DLD1 (cell line): Measurements from ENCODE around the gene XYLT1.

Source experiments
- in situ Hi-C: cut with HindIII; loops from 2 replicates; pipeline ENCODE4 v1.10.0; 2017; ENCODE audit warnings: low sequenced_read_pairs

The XYLT1 gene

DNA sequence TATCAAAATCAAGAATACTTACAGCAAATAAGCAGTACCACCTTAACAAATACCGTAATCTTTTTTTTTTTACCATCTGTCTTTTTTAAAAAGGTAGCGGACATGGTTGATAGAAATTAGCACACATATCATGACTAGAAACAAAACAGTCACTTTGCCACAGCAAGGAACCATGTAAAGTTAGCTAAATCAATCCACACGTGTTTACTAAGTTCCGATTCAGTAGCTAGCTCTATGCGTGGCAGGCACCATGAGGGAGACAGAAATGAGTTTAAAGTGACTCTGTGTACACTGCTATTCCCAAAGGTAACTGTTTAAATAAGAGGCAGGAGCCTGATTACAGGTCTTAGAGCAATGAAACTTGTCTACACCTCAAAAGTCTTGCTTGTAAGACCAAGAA lies 108.6 kb downstream of the XYLT1 start:
- in situ Hi-C loops = no loop called here

DNA sequence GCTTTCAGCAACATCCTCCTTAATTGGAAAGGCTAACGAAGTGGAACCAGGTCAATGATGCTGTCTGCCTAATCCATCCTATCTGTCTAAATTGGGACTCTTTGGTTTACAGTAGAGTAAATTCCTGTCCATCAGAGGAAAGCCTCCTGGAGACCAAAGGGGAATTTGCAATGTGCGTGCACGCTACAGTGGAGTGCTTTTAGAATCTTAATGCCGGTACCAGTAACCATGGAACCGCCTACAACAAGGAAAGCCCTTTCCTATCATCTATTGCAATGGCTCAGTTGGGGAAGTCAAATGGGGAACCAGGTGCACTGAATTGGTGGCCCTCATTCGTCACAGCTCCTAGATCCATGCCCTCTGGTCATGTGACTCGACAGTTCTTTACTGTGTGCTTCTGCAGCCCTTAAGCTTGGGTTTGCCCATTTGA lies 110.1 kb downstream of the XYLT1 start:
- in situ Hi-C loops = no loop called here

DNA sequence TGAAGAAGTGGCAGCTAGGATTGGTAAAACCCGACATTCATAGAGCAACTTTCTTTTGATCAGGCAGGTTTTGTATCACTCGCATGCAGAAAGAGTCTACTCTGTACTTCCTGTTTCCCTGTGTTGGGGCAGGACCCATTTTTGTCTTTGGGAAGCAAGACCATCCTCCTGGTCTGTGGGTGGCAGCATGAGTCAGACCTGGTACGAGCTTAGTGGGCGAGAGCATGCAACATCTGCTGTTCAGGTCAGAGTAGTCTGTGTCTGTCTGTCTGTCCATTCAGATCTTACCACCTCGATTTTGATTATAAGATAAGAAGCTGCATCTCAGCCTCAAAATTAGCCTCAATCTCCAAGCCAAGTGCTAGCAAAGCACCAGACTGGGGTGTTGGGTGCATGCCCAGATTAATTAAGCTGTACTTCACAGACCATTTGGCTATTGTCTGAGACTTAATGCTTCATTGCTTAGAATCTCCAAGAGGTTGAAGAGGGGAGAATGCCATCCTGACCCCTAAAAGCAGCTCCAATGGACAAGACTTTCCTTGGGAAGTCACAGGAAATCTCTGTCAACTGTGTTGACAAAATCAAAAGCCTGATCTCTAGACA lies 110.9 kb downstream of the XYLT1 start:
- in situ Hi-C loops = no loop called here

DNA sequence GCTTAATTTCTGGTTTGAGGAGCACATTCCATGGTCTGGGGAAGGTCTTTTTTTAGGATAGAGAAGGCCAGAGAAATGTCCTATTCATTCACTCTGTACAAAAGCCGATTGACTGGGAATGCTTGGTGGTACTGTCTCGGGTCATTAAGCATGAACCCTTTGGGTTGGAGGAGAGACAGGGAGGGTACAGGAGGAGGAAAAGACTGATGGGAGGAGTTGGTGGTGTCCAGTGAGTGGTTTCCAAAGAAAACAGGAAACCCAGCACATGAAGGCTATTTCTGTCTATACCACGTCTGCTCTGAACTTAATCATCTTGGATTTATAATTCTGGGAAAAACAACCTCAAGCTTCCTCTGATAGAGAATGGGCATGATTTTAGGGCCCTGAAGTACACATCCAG lies 111.9 kb downstream of the XYLT1 start:
- in situ Hi-C loops = no loop called here

DNA sequence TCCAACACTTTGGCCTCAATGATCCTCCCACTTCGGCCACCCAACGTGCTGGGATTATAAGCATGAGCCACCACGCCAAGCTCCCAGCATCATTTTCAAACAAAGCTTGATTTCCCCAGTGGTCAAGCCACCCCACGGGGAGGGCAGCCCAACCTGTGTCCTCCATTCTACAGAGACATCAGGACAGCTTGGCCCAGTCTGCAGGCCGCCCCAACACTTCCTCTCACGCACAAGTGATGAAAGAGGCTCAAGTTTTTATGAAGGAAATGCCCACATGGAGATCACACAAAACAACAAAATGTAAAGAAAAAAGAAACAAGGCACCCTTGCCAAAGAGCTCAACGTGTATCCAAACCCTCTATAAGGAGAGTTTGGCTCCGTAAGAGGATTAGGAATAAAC lies 112.4 kb downstream of the XYLT1 start:
- in situ Hi-C loops = no loop called here

DNA sequence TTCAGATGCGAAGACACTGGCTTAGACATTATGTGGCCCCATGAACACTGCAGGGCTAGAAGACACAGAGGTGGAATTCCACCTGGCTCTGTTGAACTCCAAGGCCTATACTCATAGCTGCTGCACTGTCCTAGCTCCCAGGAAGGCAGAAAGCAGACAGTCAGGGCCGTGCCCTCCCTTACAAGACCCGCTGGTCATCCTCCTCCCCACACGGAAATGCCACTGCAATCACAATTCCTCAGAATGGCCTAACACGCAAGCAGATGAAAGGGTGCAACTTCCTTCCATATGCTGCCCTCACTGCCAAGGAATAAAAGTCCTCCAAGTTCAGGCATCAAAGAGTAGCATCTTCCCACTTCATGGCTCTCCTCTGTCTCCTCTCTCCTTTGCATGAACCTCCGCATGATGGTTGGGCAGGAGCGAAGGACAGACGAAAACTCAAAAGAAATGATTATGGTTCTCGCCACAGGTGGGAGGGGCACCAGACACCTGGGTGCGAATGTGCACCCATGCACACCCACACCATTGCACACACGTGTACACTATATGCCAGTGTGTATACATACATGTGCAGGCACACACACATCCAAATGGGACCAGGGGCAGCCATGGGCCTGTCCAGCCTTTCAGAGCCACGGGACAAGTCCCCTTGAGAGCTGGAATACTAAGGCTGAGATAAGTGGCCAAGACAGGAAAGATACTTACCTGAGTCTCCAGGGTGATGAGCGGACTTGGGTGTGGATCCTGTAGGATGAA lies 113.3 kb downstream of the XYLT1 start:
- in situ Hi-C loops = no loop called here

DNA sequence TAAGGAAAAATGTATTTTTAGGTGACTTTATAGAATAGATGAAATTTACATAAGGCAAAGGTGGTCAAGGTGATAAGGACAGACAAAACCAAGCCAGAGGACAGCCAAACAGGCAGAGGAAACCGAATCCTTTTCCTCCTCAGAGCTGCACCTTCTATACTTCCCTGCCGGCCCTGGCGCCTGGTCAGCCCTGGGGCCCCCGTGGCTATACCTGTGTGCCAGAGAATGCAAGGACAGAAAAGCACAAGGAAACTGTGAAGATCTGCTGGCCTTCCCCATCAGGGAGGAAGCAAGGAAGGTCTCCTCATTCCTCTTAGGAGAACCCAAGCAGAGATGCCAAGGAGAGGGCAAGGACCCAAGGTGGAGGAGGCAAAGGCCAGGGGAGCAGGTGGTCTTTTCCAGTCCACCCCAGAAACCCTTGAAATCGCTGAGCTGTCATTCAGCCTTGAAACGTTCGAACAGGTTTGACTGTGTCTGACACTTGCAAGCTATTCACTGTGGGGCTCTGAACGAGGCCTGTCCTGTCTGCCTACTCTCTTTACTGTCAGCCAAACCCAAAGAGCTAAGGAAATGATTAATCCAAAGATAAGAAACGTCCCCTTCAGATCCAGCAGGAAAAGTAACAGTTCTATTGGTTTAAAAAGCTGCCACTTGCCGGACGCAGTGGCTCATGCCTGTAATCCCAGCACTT lies 114.4 kb downstream of the XYLT1 start:
- in situ Hi-C loops = no loop called here

DNA sequence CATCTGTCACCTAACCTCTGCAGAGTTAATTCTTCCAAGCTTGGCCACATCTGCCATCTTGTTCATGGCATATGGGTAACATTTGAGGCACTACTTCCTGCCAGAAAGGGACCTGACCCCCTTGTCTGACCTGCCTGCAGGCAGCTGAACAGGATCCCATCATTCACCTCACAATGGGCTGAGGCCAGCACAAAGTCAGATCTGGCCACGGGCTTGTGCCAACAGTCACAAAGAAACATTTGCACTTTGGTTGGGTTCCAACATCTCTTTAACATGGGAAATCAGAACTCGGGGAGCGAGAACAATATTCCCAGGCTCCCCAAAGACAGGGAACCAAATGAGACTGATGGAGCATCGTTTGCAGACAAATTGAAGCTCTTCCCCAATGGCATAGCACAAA lies 116.1 kb downstream of the XYLT1 start:
- in situ Hi-C loops = no loop called here

DNA sequence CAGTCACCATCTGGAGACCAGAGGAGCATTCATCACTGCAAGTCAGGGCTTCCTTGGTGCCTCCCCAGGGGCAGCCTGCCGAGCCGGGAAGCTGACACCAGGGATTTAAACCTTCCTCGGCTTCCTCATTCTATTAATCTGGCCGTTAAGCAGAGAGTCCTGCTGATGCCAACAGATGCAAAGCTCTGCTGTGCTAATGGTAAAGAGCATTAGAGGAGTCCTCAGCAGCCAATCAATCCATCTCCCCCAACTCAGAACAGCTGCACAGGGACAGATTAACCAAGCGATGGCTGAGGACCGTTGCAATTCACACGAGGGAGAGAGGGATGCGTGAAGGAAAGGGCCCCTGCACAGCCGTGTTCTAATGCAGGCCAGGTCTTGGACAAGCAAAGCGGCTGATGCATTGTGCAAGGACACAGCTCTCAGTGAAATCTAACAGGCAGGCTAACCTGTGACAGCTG lies 116.6 kb downstream of the XYLT1 start:
- in situ Hi-C loops = no loop called here

DNA sequence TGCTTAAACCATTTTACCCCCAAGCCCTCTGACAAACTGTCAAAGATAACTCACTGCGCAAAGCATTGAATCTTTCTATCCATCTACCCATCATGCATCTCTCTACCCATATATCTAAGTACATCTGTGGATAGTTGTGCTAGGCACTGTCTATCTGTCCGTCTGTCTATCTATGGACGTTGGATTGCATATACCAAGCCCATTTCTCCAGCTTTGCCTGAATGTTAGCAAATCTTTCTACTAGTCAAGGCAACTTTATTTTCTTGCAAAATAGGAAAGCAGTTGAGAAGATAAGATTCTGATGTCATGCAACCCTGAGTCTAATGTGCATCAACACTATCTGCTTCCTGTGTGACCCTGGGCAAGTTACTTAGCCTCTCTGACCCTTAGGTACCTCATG lies 117.2 kb downstream of the XYLT1 start:
- in situ Hi-C loops = no loop called here

DNA sequence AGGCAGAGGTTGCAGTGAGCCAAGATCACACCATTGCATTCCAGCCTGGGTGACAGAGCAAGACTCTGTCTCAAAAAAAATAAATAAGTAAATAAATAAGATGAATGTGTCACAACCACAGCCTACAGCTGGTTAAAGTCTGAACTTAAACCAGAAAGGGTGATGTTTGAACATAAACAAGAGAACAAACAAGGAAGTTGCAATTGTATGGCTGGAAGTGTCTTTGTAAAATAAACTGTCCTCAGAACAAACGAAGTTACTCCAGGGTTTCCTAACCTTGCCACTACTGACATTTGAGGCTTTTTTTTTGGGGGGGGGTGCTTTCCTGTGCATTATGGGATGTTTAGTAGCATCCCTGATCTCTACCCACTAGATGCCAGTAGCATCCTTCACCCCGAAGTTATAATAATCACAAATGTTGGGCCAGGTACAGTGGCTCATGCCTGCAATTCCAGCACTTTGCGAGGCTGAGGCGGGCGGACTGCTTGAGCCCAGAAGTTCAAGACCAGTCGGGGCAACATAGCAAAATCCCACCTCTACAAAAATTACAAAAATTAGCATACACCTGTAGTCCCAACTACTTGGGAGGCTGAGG lies 119.2 kb downstream of the XYLT1 start:
- in situ Hi-C loops = no loop called here

DNA sequence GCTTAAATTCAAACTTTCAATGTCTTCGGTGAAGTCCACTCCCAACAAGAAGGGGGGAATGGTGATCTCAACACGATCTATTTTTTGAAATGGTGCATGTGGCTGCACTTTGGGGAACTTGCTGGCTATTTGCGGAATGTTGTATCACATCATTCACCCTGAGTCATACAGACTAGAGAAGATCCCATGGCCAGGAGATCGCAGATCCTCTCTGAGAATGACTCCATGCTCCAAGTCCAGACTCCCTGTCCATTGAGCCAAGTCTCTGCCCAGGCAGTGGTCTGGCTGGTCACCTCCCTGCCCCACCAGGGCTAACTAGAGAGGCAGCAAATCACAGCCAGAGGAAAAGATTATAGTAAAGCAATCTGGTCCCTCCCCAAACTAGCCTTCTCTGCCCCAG lies 120.6 kb downstream of the XYLT1 start:
- in situ Hi-C loops = no loop called here

DNA sequence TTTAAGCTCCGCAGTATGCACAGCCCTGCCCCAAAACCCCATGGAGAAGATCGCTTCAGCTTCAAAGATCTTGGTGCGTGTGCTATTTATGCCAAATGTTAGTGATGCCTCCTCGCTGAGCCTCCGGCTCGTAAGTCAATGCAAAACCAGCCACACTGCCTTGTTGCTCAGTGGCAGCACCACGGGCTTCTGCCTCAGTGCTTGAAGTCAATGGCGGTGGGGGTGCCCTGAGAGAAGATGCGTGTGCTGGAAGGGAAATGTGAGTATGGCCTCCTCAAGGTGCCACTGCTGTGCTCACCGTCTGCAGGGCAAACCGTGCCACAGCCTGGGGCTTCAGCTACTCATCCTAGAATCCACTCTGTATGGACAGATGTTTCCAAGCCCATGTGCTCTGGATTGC lies 121.9 kb downstream of the XYLT1 start:
- in situ Hi-C loops = no loop called here

DNA sequence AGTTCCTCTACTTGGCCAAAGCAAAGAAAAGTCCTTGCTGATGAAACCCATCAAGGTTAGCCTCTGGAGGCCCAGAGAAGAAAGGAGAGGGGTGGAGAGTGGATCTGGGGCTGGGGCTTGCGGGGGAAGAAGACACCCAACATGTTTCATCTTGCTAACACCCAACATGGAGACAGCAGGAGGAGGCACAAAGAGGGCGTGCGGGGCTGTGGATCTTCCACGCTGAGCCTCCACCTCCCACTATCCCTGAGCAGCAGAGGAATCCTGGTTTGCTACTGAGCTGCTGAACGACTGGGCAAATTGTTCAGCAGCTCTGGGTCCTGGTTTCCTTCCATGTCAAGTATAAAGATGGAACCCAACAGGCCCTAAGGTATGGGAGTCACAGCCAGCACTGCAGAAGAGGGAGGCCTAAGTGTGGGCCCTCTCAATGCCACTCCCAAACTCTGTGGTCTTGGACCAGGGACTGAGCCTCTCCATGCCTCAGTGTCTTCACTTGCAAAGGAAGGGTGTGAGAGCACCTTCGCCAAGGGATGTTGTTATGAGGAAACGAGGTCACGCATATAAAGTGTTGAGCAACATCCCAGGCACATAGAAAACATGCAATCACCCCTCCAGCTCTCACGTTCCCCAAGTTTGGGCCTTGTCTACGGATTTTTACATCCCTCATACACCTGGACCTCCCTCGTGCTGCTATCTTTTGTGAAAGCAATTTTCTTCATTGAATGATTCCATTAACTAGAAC lies 122.5 kb downstream of the XYLT1 start:
- in situ Hi-C loops = no loop called here

DNA sequence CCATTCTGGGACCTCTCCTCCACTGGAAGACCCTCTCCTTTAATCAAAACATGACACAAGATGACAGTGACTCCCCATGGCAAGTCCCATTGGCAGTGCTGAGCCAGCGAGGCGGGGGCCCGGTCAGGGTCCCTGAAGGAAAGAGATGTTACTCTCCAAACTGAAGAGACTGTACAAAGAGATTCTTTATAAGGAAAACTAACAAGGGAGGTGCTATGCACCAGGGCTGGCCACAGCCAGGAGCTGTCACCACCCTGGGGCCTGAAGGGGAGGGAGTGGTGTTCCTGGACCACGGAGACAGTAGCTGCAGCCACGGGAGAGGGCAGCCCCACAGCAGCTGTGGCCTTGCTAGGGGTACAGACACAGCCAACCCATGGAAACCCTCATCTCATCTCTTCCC lies 123.1 kb downstream of the XYLT1 start:
- in situ Hi-C loops = no loop called here

DNA sequence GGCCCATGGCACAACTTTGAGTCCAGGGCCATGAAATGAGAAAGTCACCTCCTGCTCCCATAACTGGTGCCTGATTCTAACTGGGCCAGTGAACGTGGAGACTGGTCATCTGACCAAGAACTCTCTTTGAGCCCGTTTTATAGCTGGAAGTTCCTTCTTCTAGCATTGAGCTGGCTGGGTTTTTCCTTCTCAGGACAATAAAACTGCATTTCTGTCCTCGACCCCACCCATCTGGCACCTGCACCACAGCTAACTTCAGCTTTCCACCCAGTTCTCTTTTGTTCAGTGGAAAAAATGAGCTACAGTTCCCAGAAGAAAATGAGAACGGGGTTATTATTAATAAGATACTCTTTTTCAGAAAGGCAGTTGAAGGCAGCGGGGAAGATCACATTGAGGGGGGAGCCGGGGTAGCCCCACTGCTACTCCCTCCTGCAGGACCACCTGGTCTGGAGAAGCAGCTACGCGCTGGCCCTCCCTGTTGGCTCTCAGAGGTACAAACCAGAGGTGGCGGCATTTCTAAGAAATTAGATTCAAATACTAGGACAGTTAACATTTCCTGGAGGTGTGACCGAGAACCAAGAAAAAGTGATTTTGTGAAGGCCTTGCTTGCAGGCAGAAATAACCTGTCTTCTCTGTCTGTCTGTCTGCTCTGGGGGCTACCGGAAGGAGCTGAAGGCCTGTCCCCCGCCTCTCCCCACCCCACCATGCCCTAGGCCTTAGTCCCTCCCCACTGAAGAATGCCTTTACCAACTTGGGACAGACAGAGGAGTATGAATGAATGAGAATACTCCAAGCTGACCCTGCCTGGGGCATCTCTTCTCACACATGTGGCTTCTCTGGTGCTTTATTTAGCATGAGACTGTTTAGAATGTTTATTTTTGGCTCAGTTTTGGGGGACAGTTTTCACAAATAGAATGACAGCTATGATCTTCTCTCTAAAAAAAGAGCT lies 123.9 kb downstream of the XYLT1 start:
- in situ Hi-C loops = no loop called here

DNA sequence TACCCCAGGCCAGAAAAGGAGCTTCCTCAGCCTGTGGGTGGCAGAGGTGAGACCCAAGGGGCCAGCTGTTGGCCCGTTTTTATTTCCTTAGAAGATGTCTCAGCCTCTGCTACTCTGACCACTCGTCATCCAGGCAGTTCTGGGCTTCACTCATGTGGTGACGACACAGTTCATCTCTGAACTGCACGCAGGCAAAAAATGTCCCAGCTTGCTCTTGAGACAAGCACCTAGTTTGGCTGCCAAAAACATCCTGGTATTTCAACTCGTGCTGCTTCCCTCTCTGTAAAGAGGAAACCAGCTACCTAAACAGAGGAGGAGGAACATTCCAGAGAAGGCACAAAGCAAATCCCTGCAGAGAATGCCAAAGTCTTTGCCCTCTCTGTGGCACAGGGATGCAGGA lies 125.7 kb downstream of the XYLT1 start:
- in situ Hi-C loops = no loop called here

DNA sequence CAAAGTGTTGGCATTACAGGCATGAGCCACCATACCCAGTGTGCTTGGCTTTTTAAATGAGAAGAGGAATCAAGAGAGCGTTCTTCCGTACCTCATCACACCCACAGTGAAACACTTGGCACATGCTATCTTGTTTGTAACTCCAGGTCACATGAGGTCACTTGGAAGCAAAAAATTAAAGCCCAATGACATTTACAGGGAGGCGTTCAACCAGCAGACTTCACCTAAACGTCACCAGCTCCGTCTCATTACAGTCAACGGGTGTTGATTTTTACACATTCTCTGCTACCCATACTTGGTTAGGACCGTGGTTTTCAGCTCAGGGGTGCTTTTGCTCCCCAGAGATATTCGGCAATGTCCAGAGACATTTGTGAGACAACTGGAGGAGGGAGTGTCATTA lies 127.0 kb downstream of the XYLT1 start:
- in situ Hi-C loops = no loop called here

DNA sequence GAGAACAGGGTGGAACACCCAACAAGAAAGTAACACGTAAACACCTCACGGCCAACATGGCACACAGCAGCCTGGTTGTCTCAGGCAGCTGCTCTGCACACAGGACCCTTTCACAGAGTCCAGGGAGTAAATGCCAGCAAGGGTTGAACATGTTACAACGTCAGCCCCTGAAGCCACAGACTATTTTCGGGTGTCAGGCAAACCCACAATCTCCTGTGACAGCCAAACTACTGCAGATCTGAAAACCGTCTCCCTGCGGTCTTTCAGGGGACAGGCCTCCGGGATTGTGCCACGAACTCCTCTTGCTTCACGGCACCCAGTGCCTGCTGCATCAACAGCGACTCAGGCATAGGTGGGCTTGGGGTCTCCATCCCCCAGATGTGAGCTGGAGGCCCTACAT lies 127.7 kb downstream of the XYLT1 start:
- in situ Hi-C loops = no loop called here

DNA sequence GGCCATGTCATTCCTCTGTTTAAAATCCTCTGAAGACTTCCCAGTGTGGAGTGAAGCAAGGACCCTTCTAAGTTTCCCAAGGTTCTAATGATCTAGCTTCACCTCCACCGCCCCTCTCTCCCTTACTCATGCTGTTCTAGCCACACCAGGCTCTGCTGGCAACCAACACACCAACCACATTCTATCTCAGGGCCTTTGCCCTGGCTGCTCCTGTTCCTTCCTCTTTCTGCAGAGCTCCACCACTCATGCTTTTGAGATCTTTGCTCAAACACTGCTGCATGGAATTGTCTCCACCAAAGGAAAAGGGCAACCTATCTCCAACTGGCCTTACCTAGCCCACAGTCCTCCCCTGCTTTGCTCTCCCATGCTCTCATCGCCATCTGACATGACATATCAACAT lies 128.7 kb downstream of the XYLT1 start:
- in situ Hi-C loops = no loop called here
